Right forelimb (tissue), 1 donor: ENCODE measurements around the gene SLC4A1.

Experiments
- DNase-seq: peaks from one replicate; pipeline ENCODE4 v3.0.0-alpha.2; 2018

SLC4A1 gene

DNA sequence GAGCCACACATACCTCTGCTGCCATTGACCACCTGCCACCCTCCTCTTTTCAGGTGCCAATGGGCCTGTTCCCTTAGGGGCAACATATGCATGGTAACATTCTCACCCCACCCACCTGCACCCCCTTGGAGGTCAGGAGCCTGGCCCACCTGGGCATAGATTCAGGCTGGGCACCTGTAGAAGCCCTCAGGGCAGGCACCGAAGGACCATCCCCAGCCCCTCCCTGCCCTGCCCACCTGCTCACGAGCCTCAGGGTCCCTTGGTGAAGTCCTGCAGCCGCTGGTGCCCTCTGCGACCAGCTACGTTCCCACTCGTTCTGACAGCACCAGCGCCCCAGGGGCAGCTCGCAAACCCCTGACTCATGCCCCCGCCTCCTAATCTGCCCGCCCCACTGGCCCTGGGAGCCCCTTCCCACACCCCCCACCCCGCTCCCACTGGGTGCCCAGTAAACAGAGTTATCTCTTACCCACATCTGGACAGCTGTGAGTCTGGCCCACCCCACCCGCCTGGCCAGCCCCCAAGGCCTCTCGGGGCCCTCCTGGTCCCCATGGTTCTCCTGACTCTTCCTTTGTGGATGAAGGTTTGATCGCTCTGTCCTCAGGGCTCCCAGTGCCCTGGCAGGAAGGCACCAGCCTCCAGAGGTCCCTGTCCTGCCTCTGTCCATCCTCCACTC is at the start of gene SLC4A1:
Gene SLC4A1 (minus strand): TSS at position 318 of the 673 bp plus-strand sequence. CDS start 5,269 bp downstream, outside the sequence.
- DNase-seq: no peak

- DNase-seq: no peak
Measured at GRCh38 chr17:44317545-44317944, 49.6 kb upstream of the SLC4A1 start.

- DNase-seq: no peak
Measured at GRCh38 chr17:44315760-44316731, 48.1 kb upstream of the SLC4A1 start.

- no peak for DNase-seq
Measured at GRCh38 chr17:44314869-44315661, 47.1 kb upstream of the SLC4A1 start.

DNA sequence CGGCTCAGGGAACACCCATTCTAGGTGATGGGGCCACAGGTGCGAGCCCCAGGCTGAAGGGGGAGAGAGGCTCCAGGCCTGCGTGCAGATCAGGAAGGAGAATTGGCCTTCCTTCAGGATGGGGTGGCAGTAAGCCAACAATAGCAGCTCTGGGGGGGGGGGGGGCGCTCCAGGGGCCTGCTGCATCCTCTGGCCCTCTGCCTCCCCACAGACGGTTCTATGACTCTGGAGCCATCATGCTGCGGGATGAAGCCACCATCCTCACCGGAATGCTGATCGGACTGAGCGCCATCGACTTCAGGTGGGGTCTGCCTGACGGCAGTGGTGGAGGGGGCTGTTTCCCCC is 46.6 kb upstream of the SLC4A1 start:
- DNase-seq: no peak

- no peak for DNase-seq
Measured at GRCh38 chr17:44314031-44314430, 46.1 kb upstream of the SLC4A1 start.

DNA sequence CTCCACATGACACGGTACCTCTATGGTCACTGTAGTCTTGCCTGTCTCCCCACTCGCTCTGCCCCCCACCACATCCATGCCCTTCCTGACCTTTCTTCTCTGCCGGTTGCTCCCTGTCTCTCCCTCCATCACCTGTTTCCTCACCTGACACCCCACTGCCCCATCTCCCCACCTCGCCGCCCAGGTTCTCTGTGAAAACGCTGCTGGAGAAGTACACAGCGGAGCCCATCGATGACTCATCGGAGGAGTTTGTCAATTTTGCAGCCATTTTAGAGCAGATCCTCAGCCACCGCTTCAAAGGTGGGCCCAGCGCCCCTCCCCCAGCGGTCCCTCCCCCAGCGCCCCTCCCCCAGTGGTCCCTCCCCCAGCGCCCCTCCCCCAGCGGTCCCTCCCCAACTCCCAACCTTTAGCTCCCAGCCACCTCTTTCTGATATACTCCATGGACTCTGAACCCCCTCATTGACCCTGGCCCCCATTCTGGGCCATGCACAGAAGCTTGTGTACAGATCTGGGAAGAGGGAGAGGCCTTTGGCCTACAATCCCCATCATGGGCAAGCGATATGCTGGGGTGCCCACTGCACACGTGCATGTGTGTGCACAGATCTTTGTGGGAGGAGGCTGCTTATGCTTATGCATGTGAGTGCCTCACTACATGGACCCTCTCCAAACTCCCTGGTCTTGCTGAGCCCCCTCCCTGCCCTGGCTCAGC is 44.6 kb upstream of the SLC4A1 start:
- no peak for DNase-seq

GRCh38 chr17:44311562-44312181 is 43.7 kb upstream of the SLC4A1 start:
- DNase-seq: no peak

DNA sequence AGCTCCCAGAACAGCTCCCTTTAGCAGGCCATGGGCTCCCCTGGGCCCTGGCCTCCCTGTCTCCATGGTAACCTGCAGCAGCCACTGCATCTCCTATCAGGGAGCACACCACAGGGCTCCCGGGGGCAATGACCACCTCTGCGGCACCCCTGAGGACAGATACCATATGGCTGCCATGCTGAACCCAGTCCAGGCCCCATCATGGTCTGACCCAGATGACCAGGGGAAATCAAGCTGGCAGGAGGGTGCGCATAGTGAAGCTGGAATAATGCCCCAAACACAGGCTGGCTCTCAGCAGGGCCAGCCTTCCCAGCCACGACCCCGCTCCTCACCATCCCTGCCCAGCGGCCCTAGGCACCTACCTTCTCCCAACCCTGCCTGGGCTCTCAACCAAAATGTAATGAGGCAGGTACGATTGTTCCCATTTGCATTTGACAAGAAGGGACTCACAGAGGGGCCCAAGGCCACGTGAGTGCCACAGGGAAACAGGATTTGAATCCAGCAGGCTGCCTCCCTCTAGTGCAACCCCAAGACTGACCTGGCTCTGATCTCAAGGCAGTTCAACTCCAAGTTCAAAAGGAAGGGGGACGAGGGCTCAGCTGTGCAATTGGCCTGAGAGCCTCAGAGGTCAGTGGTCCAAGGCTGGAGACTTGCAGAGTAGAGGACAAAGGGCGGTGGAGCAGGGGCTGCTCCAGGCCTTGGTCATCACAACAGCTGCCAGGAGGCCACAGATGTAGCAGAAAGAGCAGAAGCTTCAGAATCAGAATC is 42.9 kb upstream of the SLC4A1 start:
- DNase-seq: no peak

DNA sequence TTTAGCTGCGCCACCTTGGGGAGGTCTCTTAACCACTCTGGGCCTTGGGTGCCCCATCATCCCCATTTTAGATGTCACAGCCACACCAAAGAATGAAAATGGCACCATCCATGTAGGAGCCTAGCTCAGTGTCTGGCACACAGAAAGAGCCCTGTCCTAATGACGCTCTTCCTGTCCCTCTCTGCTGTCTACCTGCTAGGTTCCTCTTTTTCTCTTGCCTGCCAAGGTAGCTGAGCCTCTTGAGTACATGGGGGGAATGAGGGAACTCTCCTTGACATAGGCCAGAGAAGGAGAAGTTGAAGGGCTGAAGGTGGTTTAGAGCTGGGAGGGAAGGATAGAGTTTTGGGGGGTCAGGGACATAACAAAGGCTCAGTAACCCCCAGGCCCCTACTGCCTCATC is 42.3 kb upstream of the SLC4A1 start:
- DNase-seq: no peak

GRCh38 chr17:44309472-44309871 is 41.5 kb upstream of the SLC4A1 start:
- no peak for DNase-seq

GRCh38 chr17:44308865-44309264 is 40.9 kb upstream of the SLC4A1 start:
- DNase-seq: no peak

GRCh38 chr17:44308320-44308818 is 40.4 kb upstream of the SLC4A1 start, which contains the start of gene RUNDC3A:
TSS of gene RUNDC3A (plus strand) at chr17:44308601. CDS start at chr17:44308833, 232 bp downstream.
- peak; percentile 95 for DNase-seq

DNA sequence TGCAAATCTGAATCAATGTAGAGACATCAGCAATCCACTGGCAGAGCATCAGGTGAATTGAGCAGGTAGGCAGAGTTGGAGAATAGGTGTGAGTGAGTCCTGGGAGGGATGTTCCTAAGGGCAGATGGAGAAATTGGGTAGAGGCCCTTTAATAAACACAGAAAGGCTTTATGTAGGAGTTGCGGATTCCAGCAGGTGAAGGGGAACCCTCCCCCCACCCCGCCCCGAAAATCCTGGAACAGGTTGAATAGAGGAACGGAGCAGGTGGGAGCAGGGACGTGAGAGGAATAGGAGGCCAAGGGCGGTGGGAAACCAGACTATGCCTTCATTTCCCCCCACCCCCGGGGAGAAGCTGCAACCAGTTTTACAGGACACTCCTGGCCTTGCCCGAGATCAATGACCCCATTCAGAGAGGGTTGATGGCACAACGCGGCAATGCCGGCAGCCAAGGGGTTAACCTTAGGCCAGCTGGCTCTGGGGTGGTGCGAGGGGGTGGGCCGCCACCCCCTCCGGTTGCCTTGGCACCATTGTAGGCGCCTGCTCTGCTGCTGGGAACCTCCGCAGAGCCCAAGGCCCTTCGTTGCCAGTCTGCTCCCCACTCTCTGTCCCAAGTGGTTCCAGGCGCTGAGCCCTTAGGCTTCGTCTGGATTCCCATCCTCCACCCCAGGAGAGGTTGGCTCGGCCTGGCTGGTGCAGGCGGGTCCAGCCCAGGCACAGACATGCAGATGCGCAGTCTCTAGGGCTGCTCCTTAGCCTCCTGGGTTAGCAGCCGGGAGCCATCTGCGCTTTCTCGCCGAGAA is 39.7 kb upstream of the SLC4A1 start:
- DNase-seq: peak; percentile 58

GRCh38 chr17:44304651-44305050 is 36.7 kb upstream of the SLC4A1 start:
- no peak for DNase-seq

DNA sequence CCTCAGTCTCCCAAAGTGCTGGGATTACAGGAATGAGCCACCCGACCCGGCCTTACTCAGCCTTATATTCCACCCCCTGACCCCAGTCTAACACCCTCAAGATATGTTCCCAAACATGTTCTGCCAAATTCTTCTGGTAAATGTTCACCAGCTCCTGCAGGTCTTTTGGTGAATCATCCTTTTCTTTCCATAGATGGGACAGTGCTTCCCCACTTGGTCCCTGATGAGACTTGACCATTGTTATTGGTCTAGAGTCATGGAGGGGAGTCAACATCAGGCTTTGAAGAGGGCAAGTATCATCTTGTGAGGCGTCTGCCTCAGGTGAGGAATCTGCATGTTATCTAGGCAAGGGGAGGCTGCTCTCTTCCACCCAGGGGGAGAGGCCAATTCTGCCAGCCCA is 30.0 kb upstream of the SLC4A1 start:
- no peak for DNase-seq

- DNase-seq: no peak
Measured at GRCh38 chr17:44293509-44294226, 25.7 kb upstream of the SLC4A1 start.

DNA sequence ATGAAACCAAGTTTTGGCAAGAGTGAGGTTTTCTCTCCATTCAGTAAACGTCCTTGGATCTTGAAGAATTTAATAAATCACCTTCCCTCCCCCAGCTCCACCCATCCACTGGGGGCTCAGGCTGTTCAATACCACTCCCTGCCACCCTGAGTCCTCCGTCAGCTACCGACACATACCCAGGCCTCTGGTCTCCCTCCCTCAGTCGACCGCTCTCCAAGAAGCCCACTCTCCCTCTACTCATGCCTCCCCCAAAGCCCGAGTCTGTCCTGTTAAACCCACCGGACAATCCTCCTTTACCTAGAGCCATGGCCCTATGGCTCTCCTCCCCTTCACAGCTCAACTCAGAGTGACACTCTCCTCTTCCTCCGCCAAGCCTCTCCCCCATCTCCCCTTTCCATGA is 19.7 kb upstream of the SLC4A1 start:
- DNase-seq: no peak

DNA sequence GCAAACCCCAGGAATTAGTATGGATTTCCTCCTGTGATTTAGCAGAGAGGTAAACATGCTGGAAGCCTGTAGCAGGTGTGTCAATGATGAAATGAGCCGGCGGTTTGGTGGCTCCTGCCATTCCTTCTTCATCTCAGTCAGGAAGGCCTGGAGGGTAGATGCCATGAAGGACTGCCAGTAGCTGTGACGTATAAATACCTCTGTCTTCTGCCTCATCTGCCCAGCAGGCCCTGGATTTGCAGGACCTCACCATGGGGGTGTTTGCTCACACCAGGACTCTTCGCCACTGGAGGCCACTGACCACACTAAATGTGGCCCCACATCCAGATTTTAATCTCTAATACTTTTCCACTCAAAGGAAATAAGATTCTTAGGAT is 16.1 kb upstream of the SLC4A1 start:
- no peak for DNase-seq
